ENCODE measurements around the gene PRKCA. TPM values are rescaled to one million over a fixed set of nuclear protein-coding genes. Genes with fewer than 3 reads are reported as not detected.

Gene PRKCA
- total and polyA plus RNA-seq, 2 experiments from 2014 or later, result 6.4 to 35.4 TPM

DNA sequence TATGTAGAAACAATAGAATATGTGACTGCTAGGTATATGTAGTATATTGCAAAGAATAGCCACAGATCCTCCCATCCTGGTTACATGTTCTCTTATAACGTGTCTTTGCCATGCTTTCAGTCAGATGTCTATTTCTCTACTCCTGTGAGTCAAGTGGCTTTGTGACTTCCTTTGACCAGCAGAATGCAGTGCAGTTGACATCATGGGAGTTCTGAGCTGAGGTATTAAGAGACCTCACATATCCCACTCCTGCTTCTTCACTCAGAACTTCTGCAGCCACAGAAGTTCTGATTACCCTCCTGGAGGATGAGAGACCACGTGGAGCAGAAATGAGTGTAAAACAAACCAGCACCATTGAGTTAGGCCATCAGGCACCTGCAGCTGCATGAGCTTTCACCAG, 222.5 kb downstream of the PRKCA start (continued):
- TF ChIP-seq ZNF331 (CRISPR knock-in tag; IDR thresholded peaks at IDR 0.05; ENCODE audit: low read depth) (no peak), CREB1 (CRISPR knock-in tag; IDR thresholded peaks at IDR 0.05; ENCODE audit: low read depth) (no peak), POLR2AphosphoS5 (IDR thresholded peaks at IDR 0.05; ENCODE audit: low read depth) (no peak), JUNB (IDR thresholded peaks at IDR 0.05; ENCODE audit: unreplicated experiment) (no peak), EZH2 (IDR thresholded peaks at IDR 0.05; ENCODE audit: low read depth, unreplicated experiment) (no peak), ZNF114 (CRISPR knock-in tag; IDR thresholded peaks at IDR 0.05) (no peak), NANOG (IDR thresholded peaks at IDR 0.05; ENCODE audit: borderline replicate concordance) (no peak)
- TF ChIP-seq, protein P1, sequence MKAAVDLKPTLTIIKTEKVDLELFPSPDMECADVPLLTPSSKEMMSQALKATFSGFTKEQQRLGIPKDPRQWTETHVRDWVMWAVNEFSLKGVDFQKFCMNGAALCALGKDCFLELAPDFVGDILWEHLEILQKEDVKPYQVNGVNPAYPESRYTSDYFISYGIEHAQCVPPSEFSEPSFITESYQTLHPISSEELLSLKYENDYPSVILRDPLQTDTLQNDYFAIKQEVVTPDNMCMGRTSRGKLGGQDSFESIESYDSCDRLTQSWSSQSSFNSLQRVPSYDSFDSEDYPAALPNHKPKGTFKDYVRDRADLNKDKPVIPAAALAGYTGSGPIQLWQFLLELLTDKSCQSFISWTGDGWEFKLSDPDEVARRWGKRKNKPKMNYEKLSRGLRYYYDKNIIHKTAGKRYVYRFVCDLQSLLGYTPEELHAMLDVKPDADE (IDR thresholded peaks at IDR 0.05), result no peak
- TF ChIP-seq, protein P2, sequence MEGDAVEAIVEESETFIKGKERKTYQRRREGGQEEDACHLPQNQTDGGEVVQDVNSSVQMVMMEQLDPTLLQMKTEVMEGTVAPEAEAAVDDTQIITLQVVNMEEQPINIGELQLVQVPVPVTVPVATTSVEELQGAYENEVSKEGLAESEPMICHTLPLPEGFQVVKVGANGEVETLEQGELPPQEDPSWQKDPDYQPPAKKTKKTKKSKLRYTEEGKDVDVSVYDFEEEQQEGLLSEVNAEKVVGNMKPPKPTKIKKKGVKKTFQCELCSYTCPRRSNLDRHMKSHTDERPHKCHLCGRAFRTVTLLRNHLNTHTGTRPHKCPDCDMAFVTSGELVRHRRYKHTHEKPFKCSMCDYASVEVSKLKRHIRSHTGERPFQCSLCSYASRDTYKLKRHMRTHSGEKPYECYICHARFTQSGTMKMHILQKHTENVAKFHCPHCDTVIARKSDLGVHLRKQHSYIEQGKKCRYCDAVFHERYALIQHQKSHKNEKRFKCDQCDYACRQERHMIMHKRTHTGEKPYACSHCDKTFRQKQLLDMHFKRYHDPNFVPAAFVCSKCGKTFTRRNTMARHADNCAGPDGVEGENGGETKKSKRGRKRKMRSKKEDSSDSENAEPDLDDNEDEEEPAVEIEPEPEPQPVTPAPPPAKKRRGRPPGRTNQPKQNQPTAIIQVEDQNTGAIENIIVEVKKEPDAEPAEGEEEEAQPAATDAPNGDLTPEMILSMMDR (conservative IDR thresholded peaks at IDR 0.05; ENCODE audit: low read depth in 2 of 2), result no peak

DNA sequence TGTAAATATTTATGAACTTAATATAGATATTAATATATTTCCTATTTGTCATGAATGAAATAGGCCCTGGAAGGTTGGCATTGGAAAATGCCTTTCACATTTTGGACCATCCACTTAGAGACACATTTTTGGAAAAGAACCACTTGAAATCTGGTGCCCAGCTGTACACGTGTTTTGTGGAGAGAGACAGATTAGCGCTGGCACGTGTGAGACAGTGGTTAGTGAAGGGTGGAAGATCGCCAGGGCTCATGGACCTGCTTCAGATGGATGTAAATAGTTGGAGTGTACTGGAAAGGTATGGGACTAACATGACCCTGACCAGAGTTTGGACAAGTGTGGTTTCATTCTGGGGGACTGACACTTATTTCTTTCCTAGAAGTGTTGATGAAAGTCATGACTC, 222.9 kb downstream of the PRKCA start:
- Histone ChIP-seq H3F3A (replicated peaks; ENCODE audit: low read depth) (no peaks in the 10 kb centered on the region), H3K36me3 (ENCODE audit: insufficient read depth) (no peaks in the 10 kb centered on the region), H3K9me2 (ENCODE audit: insufficient read depth) (0 out of 2 replicates have a peak, but pooled peaks cover 4% of the 10 kb centered on the region), H4K20me1 (replicated peaks; ENCODE audit: insufficient read depth) (no peaks in the 10 kb centered on the region), H3K4me1 (ENCODE audit: insufficient read depth) (no peaks in the 10 kb centered on the region; the same call in 1 of the 2 replicates), H3K79me2 (replicated peaks; ENCODE audit: insufficient read depth) (no peaks in the 10 kb centered on the region), H3K4me3 (no peak overlapping the region), H3K27me3 (ENCODE audit: insufficient read depth) (no peaks in the 10 kb centered on the region), H3K27ac (ENCODE audit: low read depth) (no peak overlapping the region), H3K4me2 (no peak overlapping the region), H2AFZ (no peak overlapping the region)
- Mint-ChIP-seq H3K4me1 (peaks cover 15% of the 10 kb centered on the region), H3K36me3 (ENCODE audit: low read depth) (no peaks in the 10 kb centered on the region), H3K27me3 (ENCODE audit: insufficient read depth, low read depth, poor library complexity) (no peaks in the 10 kb centered on the region), H3K27ac (no peak overlapping the region), H3K4me3 (no peak overlapping the region), H3K9me3 (no peaks in the 10 kb centered on the region)
- ATAC-seq (no peak), DNase-seq (ENCODE audit: low spot score) (no peak)
- TF ChIP-seq, protein P3, sequence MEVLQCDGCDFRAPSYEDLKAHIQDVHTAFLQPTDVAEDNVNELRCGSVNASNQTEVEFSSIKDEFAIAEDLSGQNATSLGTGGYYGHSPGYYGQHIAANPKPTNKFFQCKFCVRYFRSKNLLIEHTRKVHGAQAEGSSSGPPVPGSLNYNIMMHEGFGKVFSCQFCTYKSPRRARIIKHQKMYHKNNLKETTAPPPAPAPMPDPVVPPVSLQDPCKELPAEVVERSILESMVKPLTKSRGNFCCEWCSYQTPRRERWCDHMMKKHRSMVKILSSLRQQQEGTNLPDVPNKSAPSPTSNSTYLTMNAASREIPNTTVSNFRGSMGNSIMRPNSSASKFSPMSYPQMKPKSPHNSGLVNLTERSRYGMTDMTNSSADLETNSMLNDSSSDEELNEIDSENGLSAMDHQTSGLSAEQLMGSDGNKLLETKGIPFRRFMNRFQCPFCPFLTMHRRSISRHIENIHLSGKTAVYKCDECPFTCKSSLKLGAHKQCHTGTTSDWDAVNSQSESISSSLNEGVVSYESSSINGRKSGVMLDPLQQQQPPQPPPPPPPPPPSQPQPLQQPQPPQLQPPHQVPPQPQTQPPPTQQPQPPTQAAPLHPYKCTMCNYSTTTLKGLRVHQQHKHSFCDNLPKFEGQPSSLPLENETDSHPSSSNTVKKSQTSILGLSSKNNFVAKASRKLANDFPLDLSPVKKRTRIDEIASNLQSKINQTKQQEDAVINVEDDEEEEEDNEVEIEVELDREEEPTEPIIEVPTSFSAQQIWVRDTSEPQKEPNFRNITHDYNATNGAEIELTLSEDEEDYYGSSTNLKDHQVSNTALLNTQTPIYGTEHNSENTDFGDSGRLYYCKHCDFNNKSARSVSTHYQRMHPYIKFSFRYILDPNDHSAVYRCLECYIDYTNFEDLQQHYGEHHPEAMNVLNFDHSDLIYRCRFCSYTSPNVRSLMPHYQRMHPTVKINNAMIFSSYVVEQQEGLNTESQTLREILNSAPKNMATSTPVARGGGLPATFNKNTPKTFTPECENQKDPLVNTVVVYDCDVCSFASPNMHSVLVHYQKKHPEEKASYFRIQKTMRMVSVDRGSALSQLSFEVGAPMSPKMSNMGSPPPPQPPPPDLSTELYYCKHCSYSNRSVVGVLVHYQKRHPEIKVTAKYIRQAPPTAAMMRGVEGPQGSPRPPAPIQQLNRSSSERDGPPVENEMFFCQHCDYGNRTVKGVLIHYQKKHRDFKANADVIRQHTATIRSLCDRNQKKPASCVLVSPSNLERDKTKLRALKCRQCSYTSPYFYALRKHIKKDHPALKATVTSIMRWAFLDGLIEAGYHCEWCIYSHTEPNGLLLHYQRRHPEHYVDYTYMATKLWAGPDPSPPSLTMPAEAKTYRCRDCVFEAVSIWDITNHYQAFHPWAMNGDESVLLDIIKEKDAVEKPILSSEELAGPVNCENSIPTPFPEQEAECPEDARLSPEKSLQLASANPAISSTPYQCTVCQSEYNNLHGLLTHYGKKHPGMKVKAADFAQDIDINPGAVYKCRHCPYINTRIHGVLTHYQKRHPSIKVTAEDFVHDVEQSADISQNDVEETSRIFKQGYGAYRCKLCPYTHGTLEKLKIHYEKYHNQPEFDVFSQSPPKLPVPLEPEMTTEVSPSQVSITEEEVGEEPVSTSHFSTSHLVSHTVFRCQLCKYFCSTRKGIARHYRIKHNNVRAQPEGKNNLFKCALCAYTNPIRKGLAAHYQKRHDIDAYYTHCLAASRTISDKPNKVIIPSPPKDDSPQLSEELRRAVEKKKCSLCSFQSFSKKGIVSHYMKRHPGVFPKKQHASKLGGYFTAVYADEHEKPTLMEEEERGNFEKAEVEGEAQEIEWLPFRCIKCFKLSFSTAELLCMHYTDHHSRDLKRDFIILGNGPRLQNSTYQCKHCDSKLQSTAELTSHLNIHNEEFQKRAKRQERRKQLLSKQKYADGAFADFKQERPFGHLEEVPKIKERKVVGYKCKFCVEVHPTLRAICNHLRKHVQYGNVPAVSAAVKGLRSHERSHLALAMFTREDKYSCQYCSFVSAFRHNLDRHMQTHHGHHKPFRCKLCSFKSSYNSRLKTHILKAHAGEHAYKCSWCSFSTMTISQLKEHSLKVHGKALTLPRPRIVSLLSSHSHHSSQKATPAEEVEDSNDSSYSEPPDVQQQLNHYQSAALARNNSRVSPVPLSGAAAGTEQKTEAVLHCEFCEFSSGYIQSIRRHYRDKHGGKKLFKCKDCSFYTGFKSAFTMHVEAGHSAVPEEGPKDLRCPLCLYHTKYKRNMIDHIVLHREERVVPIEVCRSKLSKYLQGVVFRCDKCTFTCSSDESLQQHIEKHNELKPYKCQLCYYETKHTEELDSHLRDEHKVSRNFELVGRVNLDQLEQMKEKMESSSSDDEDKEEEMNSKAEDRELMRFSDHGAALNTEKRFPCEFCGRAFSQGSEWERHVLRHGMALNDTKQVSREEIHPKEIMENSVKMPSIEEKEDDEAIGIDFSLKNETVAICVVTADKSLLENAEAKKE (CRISPR knock-in tag; IDR thresholded peaks at IDR 0.05), result no peak
